H1 (cell line): ENCODE data around the gene JOSD2. TPM values are rescaled to one million over a fixed set of nuclear protein-coding genes. Genes with fewer than 3 reads are reported as not detected.

Experiments used
- CTCF ChIA-PET: fragments of 300-600 bp; sonication (Branson Sonifier 250); formaldehyde crosslinking; loops from one replicate; lab custom pipeline; 2021; ENCODE audit not compliant: partially characterized antibody; lab: Charles Lee
- POLR2A ChIA-PET: fragments of 300-600 bp; sonication (Branson Sonifier 250); formaldehyde crosslinking; loops from one replicate; lab custom pipeline; 2021; ENCODE audit warnings: inconsistent platforms; ENCODE audit not compliant: partially characterized antibody; lab: Charles Lee
- DNase-seq, 2 experiments: peaks; one replicate each; pipeline versions ENCODE4 v3.0.0 to v3.0.0-alpha.2; 2010 to 2022; ENCODE audit warnings: low spot score in 2 of 2, low read depth in 1 of 2, mixed read lengths in 1 of 2
- FAIRE-seq: peaks from 2 replicates; lab custom pipeline; 2011; peaks lifted over from hg19 to GRCh38; lab: Jason Lieb, UNC
- H2AFZ ChIP-seq: 2 replicates; pipeline ENCODE4 v1.8.1; 2012; ENCODE audit warnings: low read length, inconsistent platforms
- H2AK5ac ChIP-seq: 2 replicates; pipeline ENCODE4 v1.6.1; 2013; ENCODE audit warnings: low read depth, low read length
- H2BK120ac ChIP-seq: replicated peaks from 2 replicates; pipeline ENCODE3; 2013; ENCODE audit warnings: low read depth, low read length, inconsistent platforms
- H2BK12ac ChIP-seq: 2 replicates; pipeline ENCODE4 v1.6.1; 2013; ENCODE audit warnings: low read depth, low read length
- H2BK15ac ChIP-seq: 2 replicates; pipeline ENCODE4 v1.6.1; 2013; ENCODE audit warnings: low read length
- H2BK20ac ChIP-seq: 2 replicates; pipeline ENCODE4 v1.6.1; 2013; ENCODE audit warnings: low read length
- H2BK5ac ChIP-seq: 2 replicates; pipeline ENCODE4 v1.6.1; 2013; ENCODE audit warnings: low read depth, low read length
- H3K14ac ChIP-seq: 2 replicates; pipeline ENCODE4 v1.6.1; 2013; ENCODE audit warnings: inconsistent platforms; ENCODE audit not compliant: insufficient read length
- H3K18ac ChIP-seq: 2 replicates; pipeline ENCODE4 v1.6.1; 2013; ENCODE audit warnings: low read length; ENCODE audit errors: extremely low read depth
- H3K23ac ChIP-seq: 2 replicates; pipeline ENCODE4 v1.6.1; 2013; ENCODE audit warnings: inconsistent platforms; ENCODE audit not compliant: insufficient read length
- H3K23me2 ChIP-seq: 2 replicates; pipeline ENCODE4 v1.6.1; 2013; ENCODE audit warnings: low read depth, low read length
- H3K27ac ChIP-seq: 2 replicates; pipeline ENCODE4 v1.6.1; 2011; ENCODE audit warnings: low read depth, low read length, inconsistent platforms
- H3K27me3 ChIP-seq, 4 experiments: replicated peaks in 1 of 4; 1 replicate in 1 of 4; 2 replicates in 3 of 4; pipeline versions ENCODE4 v1.6.1 to v1.8.1; 2011 to 2013; ENCODE audit warnings: low read length in 3 of 4, mild to moderate bottlenecking in 3 of 4, inconsistent platforms in 2 of 4, mixed read lengths in 2 of 4, moderate library complexity in 1 of 4; ENCODE audit not compliant: control insufficient read depth in 3 of 4, insufficient read depth in 3 of 4; ENCODE audit errors: extremely low read depth in 1 of 4
- H3K36me3 ChIP-seq, 4 experiments: 2 replicates each; pipeline versions ENCODE4 v1.6.1 to v1.8.1; 2011 to 2013; ENCODE audit warnings: mild to moderate bottlenecking in 4 of 4, low read length in 3 of 4, moderate library complexity in 2 of 4, control low read depth in 1 of 4, inconsistent platforms in 1 of 4; ENCODE audit not compliant: insufficient read depth in 4 of 4, control insufficient read depth in 2 of 4
- H3K4ac ChIP-seq: replicated peaks from 2 replicates; pipeline ENCODE3; 2013; ENCODE audit warnings: low read length, low read depth, mixed read lengths, inconsistent platforms; ENCODE audit not compliant: insufficient read length
- H3K4me1 ChIP-seq, 4 experiments: replicated peaks in 1 of 4; 1 replicate in 1 of 4; 2 replicates in 3 of 4; pipeline versions ENCODE4 v1.6.1 to v1.8.1; 2011 to 2013; ENCODE audit warnings: low read length in 3 of 4, inconsistent platforms in 2 of 4, mixed read lengths in 1 of 4; ENCODE audit not compliant: insufficient read depth in 4 of 4, control insufficient read depth in 3 of 4
- H3K4me2 ChIP-seq, 2 experiments: 2 replicates each; pipeline versions ENCODE4 v1.6.1 to v1.8.1; 2011 to 2013; ENCODE audit warnings: low read depth in 2 of 2, low read length in 2 of 2, control low read depth in 1 of 2, inconsistent platforms in 1 of 2, mild to moderate bottlenecking in 1 of 2; ENCODE audit not compliant: insufficient read depth in 1 of 2
- H3K4me3 ChIP-seq, 4 experiments: fragments of 200-600, 300-600 bp in 1 of 4; sonication (generic), shearing (Covaris generic), sonication (Bioruptor Twin) in 1 of 4; 2 replicates each; pipeline versions ENCODE4 v1.5.1 to v1.8.1; 2011 to 2016; ENCODE audit warnings: low read length in 4 of 4, low read depth in 3 of 4, control low read depth in 2 of 4, inconsistent platforms in 2 of 4, mild to moderate bottlenecking in 2 of 4, mixed read lengths in 1 of 4, moderate library complexity in 1 of 4; ENCODE audit not compliant: insufficient read depth in 2 of 4; ENCODE audit errors: extremely low read depth in 1 of 4
- H3K56ac ChIP-seq: replicated peaks from 2 replicates; pipeline ENCODE3; 2013; ENCODE audit warnings: low read depth, mild to moderate bottlenecking, mixed read lengths, low read length, inconsistent platforms; ENCODE audit not compliant: insufficient read length
- H3K79me1 ChIP-seq: 2 replicates; pipeline ENCODE4 v1.6.1; 2013; ENCODE audit warnings: low read depth, low read length, control low read depth
- H3K79me2 ChIP-seq, 2 experiments: 2 replicates each; pipeline versions ENCODE4 v1.6.1 to v1.8.1; 2012 to 2013; ENCODE audit warnings: low read length in 2 of 2, mild to moderate bottlenecking in 2 of 2, inconsistent platforms in 1 of 2; ENCODE audit not compliant: insufficient read depth in 2 of 2, control insufficient read depth in 1 of 2
- H3K9ac ChIP-seq, 4 experiments: replicated peaks in 1 of 4; 1 replicate in 1 of 4; 2 replicates in 3 of 4; pipeline versions ENCODE4 v1.6.1 to v1.8.1; 2011 to 2013; ENCODE audit warnings: low read depth in 3 of 4, low read length in 3 of 4, control low read depth in 2 of 4, mild to moderate bottlenecking in 2 of 4, moderate library complexity in 2 of 4, inconsistent platforms in 1 of 4; ENCODE audit errors: extremely low read depth in 1 of 4
- H3K9me3 ChIP-seq, 2 experiments: 2 replicates each; pipeline versions ENCODE4 v1.6.1 to v1.8.1; 2012 to 2013; ENCODE audit warnings: mild to moderate bottlenecking in 2 of 2, moderate library complexity in 2 of 2, control low read depth in 1 of 2, inconsistent platforms in 1 of 2, low read depth in 1 of 2, low read length in 1 of 2, mixed read lengths in 1 of 2; ENCODE audit not compliant: insufficient read depth in 2 of 2
- H4K20me1 ChIP-seq, 2 experiments: replicated peaks in 1 of 2; 2 replicates each; pipeline versions ENCODE3 to v1.8.1; 2011 to 2013; ENCODE audit warnings: inconsistent platforms in 2 of 2, low read length in 2 of 2, mild to moderate bottlenecking in 1 of 2; ENCODE audit not compliant: insufficient read depth in 2 of 2, control insufficient read depth in 1 of 2
- H4K5ac ChIP-seq: 2 replicates; pipeline ENCODE4 v1.6.1; 2013; ENCODE audit warnings: low read length, low read depth, mixed read lengths, inconsistent platforms; ENCODE audit not compliant: insufficient read length
- H4K8ac ChIP-seq: 2 replicates; pipeline ENCODE4 v1.8.0; 2013; ENCODE audit warnings: mild to moderate bottlenecking, moderate library complexity, low read length, inconsistent platforms; ENCODE audit not compliant: insufficient read depth; ENCODE audit errors: extremely low read depth
- H4K91ac ChIP-seq: replicated peaks from 2 replicates; pipeline ENCODE3; 2013; ENCODE audit warnings: low read length, mixed read lengths, inconsistent platforms; ENCODE audit not compliant: insufficient read length
- CBX8 ChIP-seq: fragments of 300-800, 300-1000 bp; sonication (generic); IDR thresholded peaks from 2 replicates; pipeline ENCODE4 v1.7.1; 2016; ENCODE audit warnings: low read depth, low read length, borderline replicate concordance
- CEBPB ChIP-seq: IDR thresholded peaks from 2 replicates; pipeline ENCODE4 v1.6.1; 2012; ENCODE audit warnings: low read depth, low read length
- CREB1 ChIP-seq: IDR thresholded peaks from 2 replicates; pipeline ENCODE4 v1.6.1; 2012; ENCODE audit warnings: inconsistent platforms
- CTBP2 ChIP-seq: IDR thresholded peaks from 2 replicates; pipeline ENCODE4 v1.7.0; 2011; ENCODE audit warnings: borderline replicate concordance, mild to moderate bottlenecking, moderate library complexity, mixed read lengths, low read length; ENCODE audit not compliant: insufficient read depth, insufficient read length
- HDAC6 ChIP-seq: IDR thresholded peaks from one replicate; pipeline ENCODE4 v1.7.1; 2012; ENCODE audit warnings: low read depth, mild to moderate bottlenecking, inconsistent platforms, low read length, moderate library complexity
- KDM5A ChIP-seq: fragments of 200-600 bp; IDR thresholded peaks from 2 replicates; pipeline ENCODE4 v1.7.1; 2012; ENCODE audit warnings: mild to moderate bottlenecking, low read length, inconsistent platforms, mixed read lengths
- MAX ChIP-seq: IDR thresholded peaks from 2 replicates; pipeline ENCODE4 v1.6.1; 2012; ENCODE audit warnings: inconsistent platforms
- POLR2AphosphoS5 ChIP-seq: IDR thresholded peaks from 2 replicates; pipeline ENCODE4 v1.6.1; 2011; ENCODE audit warnings: low read depth, low read length
- POU5F1 ChIP-seq: IDR thresholded peaks from 2 replicates; pipeline ENCODE4 v1.6.1; 2011; ENCODE audit warnings: low read depth, mild to moderate bottlenecking, low read length, moderate library complexity
- SRF ChIP-seq: IDR thresholded peaks from 2 replicates; pipeline ENCODE4 v1.6.1; 2011; ENCODE audit warnings: mild to moderate bottlenecking, low read depth, low read length, moderate library complexity
- whole genome bisulfite sequencing, 2 experiments: shearing (Covaris generic) in 1 of 2; methylation state at CpG; one replicate each; pipeline versions ENCODE4 v1.1.6 to v1.1.7; 2013 to 2015; ENCODE audit warnings: low lambda C conversion rate in 2 of 2, mixed read lengths in 2 of 2, inconsistent platforms in 1 of 2, low coverage in 1 of 2, missing lambda C conversion rate in 1 of 2; ENCODE audit not compliant: insufficient replicate concordance in 2 of 2, insufficient coverage in 1 of 2, insufficient read length in 1 of 2; ENCODE audit errors: extremely low coverage in 1 of 2, missing lambda C conversion rate in 1 of 2; 5-methylcytosine and 5-hydroxymethylcytosine counted together
- polyA plus RNA-seq, 7 experiments: library from polyadenylated mRNA; depleted of rRNA in 3 of 7; stranded (reverse) in 5 of 7; unstranded in 2 of 7; fragments of >200 nt in 5 of 7; fragments of 200-250 nt in 2 of 7; gene quantifications; 1 replicate in 5 of 7; 2 replicates in 1 of 7; 4 replicates in 1 of 7; pipeline versions ENCODE4 v1.2.1 to v1.2.3, GENCODE V29; 2011 to 2013; ENCODE audit warnings: missing spikeins in 2 of 7, mixed read lengths in 2 of 7
- total RNA-seq: library from RNA; stranded (reverse); fragmentation: NEBNext Ultra II Directional; extraction: Animal tissue kit (Norgen Biotek cat#: 25700); gene quantifications from 2 replicates; pipeline ENCODE4 v1.2.1, GENCODE V29; 2021
- TF ChIP-seq, protein P1 (sequence below): IDR thresholded peaks from 2 replicates; pipeline ENCODE4 v1.6.1; 2011; ENCODE audit warnings: low read length, improper control_type of control experiment

JOSD2 gene
- total and polyA plus RNA-seq, 2 of the 8 experiments (the other 6 are each of a cell fraction or from before 2014, with no cell fraction given), result 1.9 to 6.6 TPM

DNA sequence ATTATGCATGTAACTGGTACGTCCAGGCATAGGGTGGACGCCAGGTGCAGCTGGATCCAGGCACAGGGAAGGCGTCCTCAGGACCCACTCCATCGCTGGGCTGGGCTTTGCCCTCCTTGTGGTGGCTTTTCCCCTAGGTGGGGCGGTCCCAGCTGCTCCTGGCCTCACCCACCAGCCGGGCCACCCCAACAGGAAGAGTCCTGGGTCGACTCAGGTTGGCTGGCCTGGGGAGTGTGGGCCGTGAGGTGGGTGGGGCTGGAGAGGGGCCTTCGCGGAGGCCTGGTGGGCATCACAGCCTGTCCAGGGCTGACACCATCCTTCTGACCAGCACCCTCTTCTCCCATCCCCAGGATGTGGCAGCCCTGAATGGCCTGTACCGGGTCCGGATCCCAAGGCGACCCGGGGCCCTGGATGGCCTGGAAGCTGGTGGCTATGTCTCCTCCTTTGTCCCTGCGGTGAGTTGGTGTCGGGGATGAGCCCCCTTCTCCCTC is 31.2 kb downstream of the JOSD2 start:
- FAIRE-seq, result no peak
- CTCF ChIA-PET, result interaction anchor here (1.0 to 2.6 kb wide), 23 partner anchors 8 to 221 kb away, joined by 3 to 18 read pairs (median 6); partner anchors contain the start of gene JOSD2

More for the DNA sequence above, 31.2 kb downstream of the JOSD2 start:
- peaks cover 3 to 9% of the 10 kb centered on the region in 2 experiments; a peak in 3 of 4 replicates for H3K9me3 ChIP-seq
- TF ChIP-seq HDAC6 (no peak), CBX8 (no peak), POLR2AphosphoS5 (no peak), CREB1 (no peak), CEBPB (no peak), CTBP2 (no peak), POU5F1 (no peak), KDM5A (no peak), MAX (no peak), SRF (no peak)
- TF ChIP-seq, protein P1, sequence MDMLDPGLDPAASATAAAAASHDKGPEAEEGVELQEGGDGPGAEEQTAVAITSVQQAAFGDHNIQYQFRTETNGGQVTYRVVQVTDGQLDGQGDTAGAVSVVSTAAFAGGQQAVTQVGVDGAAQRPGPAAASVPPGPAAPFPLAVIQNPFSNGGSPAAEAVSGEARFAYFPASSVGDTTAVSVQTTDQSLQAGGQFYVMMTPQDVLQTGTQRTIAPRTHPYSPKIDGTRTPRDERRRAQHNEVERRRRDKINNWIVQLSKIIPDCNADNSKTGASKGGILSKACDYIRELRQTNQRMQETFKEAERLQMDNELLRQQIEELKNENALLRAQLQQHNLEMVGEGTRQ, result no peak
- no peak overlapping the region for H4K5ac ChIP-seq
- no peak overlapping the region for H3K4ac ChIP-seq
- no peak overlapping the region for H2BK15ac ChIP-seq
- no peak overlapping the region for H2BK12ac ChIP-seq
- H3K79me2 ChIP-seq, result peaks cover 4 to 16% of the 10 kb centered on the region in 2 experiments; a peak in 3 of 4 replicates
- no peak overlapping the region for H2BK20ac ChIP-seq
- H3K23me2 ChIP-seq, result peaks cover 2% of the 10 kb centered on the region; the same call in 1 of the 2 replicates
- no peak overlapping the region for H2AFZ ChIP-seq
- no peak overlapping the region; the same call in 1 of the 2 replicates for H4K8ac ChIP-seq
- no peak overlapping the region for H3K18ac ChIP-seq
- no peak overlapping the region for H4K91ac ChIP-seq
- no peak overlapping the region for H2BK120ac ChIP-seq
- no peak overlapping the region for H3K4me3 ChIP-seq
- H2BK5ac ChIP-seq, result no peak overlapping the region
- H3K27me3 ChIP-seq, result no peaks in the 10 kb centered on the region; a peak in 2 of 7 replicates
- 92% methylated on average over 16 of the region's 16 CpGs; no CpG with 5 or more reads in 1 of the 2 experiments for WGBS, 2 experiments
- H3K56ac ChIP-seq, result no peak overlapping the region
- H2AK5ac ChIP-seq, result no peak overlapping the region
- no peak overlapping the region for H3K9ac ChIP-seq
- peaks cover 2 to 51% (median 12%) of the 10 kb centered on the region in 4 experiments; a peak in 6 of 8 replicates for H3K36me3 ChIP-seq
- no peak for DNase-seq
- POLR2A ChIA-PET, result interaction anchor here (1.2 to 2.5 kb wide), 7 partner anchors 14 to 111 kb away, joined by 3 to 8 read pairs (median 4); partner anchors contain the start of genes JOSD2 and POLD1
- H3K23ac ChIP-seq, result no peak overlapping the region
- H3K4me2 ChIP-seq, result no peak overlapping the region
- no peaks in the 10 kb centered on the region for H3K4me1 ChIP-seq
- H3K27ac ChIP-seq, result no peak overlapping the region
- peaks cover 10% of the 10 kb centered on the region for H3K79me1 ChIP-seq
- peaks cover 7 to 8% of the 10 kb centered on the region in 2 experiments for H4K20me1 ChIP-seq
- no peak overlapping the region for H3K14ac ChIP-seq
